Measurements from ENCODE around the gene P4HTM.
A peak's percentile ranks its signal among the peaks of the same experiment; 100 is the strongest.

The P4HTM gene

GRCh38 chr3:49025793-49026520, 35.9 kb downstream of the P4HTM start:
- DNase-seq = no peak

GRCh38 chr3:49026536-49026935, 36.5 kb downstream of the P4HTM start:
- DNase-seq = no peak

- no peak for DNase-seq
Measured at GRCh38 chr3:49027634-49028033, 37.6 kb downstream of the P4HTM start.

GRCh38 chr3:49028298-49028672, 38.2 kb downstream of the P4HTM start:
- no peak for DNase-seq

- DNase-seq = peak; percentile 96
Measured at GRCh38 chr3:49028673-49029562, 38.9 kb downstream of the P4HTM start, which contains the start of gene IMPDH2. TSS of gene IMPDH2 (minus strand) at chr3:49029398. CDS start at chr3:49029350, 48 bp downstream.

GRCh38 chr3:49029563-49029884, 39.5 kb downstream of the P4HTM start:
- DNase-seq = no peak

- no peak for DNase-seq
Measured at GRCh38 chr3:49030321-49030720, 40.3 kb downstream of the P4HTM start.

- DNase-seq = no peak
Measured at GRCh38 chr3:49032646-49033304, 42.7 kb downstream of the P4HTM start.

GRCh38 chr3:49034650-49035049, 44.6 kb downstream of the P4HTM start:
- no peak for DNase-seq

- DNase-seq = no peak
Measured at GRCh38 chr3:49035281-49035680, 45.2 kb downstream of the P4HTM start.

- no peak for DNase-seq
Measured at GRCh38 chr3:49053543-49053942, 63.5 kb downstream of the P4HTM start.

GRCh38 chr3:49054344-49054862, 64.4 kb downstream of the P4HTM start:
- DNase-seq = no peak
